Measurements from ENCODE around the gene ALAS2.
"Not testable (repeated sequence)": the region's sequence is repeated elsewhere in the genome, so short reads cannot be mapped to it uniquely, and the experiment has no call there.

The ALAS2 gene, protein sequence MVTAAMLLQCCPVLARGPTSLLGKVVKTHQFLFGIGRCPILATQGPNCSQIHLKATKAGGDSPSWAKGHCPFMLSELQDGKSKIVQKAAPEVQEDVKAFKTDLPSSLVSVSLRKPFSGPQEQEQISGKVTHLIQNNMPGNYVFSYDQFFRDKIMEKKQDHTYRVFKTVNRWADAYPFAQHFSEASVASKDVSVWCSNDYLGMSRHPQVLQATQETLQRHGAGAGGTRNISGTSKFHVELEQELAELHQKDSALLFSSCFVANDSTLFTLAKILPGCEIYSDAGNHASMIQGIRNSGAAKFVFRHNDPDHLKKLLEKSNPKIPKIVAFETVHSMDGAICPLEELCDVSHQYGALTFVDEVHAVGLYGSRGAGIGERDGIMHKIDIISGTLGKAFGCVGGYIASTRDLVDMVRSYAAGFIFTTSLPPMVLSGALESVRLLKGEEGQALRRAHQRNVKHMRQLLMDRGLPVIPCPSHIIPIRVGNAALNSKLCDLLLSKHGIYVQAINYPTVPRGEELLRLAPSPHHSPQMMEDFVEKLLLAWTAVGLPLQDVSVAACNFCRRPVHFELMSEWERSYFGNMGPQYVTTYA

DNA sequence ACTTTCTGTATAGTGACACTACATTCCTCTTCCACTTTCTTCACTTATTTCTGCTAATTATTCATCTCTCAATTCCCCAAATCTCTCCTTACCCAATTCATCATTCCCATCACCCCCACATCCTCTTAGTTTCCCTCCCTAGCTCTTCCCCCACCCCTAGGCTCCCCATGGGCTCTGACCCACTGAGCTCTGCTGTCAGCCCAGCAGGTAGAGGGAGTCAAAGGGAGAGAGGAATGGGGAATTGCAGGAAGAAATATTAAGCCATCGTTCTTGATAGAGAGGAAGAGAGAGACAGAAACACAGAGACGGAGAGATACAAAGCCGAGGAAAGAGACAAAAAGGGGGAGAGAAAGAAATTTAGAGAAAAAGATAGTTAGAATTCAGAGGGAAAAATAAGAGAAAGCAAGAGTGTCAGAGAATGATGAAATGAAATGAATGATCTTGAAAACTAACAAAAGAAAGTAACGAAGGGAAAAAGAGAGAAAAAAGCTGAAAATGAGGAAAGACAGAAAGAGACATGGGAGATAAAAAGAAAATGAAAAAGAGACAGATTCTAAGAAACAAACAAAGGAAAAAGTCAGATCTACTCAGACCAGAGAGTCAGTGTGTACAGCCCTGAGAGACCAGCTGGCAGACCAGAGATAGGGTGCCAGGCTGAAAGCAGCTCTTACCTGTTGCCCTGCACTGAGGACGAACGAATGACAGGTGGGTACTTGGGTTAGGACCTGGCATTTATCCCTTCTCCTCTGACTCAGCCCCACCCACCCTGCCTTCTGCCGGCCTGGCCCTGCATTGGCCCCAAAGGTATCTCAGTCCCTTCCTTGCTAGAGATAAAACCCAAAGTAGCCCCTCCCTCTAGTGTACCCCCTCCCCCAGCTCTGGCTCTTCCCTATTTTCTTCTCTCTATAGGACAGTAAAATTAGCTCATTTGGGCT lies at the start of gene ALAS2:
Gene ALAS2, minus strand, starts transcription at position 707 of the 935 bp plus-strand sequence. CDS start 4,977 bp downstream, outside the sequence.
- H3K36me3 Mint-ChIP-seq (ENCODE audit: low read depth), result no peaks in the 10 kb centered on the region
- H3K27ac Mint-ChIP-seq, result peak within 1 kb of the TSS; percentile 43
- TF ChIP-seq, protein P1, sequence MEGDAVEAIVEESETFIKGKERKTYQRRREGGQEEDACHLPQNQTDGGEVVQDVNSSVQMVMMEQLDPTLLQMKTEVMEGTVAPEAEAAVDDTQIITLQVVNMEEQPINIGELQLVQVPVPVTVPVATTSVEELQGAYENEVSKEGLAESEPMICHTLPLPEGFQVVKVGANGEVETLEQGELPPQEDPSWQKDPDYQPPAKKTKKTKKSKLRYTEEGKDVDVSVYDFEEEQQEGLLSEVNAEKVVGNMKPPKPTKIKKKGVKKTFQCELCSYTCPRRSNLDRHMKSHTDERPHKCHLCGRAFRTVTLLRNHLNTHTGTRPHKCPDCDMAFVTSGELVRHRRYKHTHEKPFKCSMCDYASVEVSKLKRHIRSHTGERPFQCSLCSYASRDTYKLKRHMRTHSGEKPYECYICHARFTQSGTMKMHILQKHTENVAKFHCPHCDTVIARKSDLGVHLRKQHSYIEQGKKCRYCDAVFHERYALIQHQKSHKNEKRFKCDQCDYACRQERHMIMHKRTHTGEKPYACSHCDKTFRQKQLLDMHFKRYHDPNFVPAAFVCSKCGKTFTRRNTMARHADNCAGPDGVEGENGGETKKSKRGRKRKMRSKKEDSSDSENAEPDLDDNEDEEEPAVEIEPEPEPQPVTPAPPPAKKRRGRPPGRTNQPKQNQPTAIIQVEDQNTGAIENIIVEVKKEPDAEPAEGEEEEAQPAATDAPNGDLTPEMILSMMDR (IDR thresholded peaks at IDR 0.05), result no peak
- DNase-seq, result no peak
- peaks cover 5% of the 10 kb centered on the region for H3K27me3 Mint-ChIP-seq (ENCODE audit: low read depth, poor library complexity)
- H3K9me3 Mint-ChIP-seq, result peaks cover 41% of the 10 kb centered on the region
- no peak within 1 kb of the TSS for H3K4me3 Mint-ChIP-seq
- H3K4me1 Mint-ChIP-seq, result peaks cover 26% of the 10 kb centered on the region

DNA sequence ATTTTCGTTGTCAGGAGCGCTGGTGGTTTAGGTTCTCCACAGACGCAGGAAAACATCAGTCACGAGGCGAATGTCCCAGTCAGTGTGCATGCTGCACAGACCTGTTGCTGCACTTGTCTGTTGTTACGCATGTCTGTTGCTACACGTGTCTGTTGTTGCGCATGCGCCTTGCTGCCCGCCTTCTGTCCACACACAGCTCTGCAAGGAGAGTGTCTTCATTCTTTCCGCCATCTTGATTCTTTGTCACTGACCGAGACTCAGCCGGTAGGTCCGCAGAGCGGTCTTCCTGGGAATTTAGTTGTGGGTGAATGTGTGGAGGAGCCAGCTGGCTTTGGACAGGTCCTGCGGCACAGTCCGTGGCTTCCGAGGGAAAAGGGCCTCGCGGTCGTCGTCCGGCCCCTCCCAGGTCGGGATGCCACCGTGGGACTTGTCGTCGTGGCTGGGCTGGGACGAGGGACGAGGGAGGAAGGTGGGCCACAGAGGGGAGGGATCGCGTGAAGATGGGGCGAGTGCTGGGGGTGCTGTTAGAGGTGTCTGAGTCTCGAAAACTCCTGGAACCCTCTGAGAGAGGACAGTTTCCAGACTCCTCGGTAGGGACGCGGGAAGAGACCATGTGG lies 44.2 kb upstream of the ALAS2 start, which contains the start of gene PAGE2B:
Gene PAGE2B, plus strand, starts transcription at position 180 of the 617 bp plus-strand sequence. CDS start 1,012 bp downstream, outside the sequence.
- no peaks in the 10 kb centered on the region for H3K4me1 Mint-ChIP-seq
- DNase-seq, result no peak
- H3K27me3 Mint-ChIP-seq (ENCODE audit: low read depth, poor library complexity), result peaks cover 4% of the 10 kb centered on the region
- TF ChIP-seq, protein P1 (IDR thresholded peaks at IDR 0.05), result no peak
- peaks cover 53% of the 10 kb centered on the region for H3K9me3 Mint-ChIP-seq
- H3K27ac Mint-ChIP-seq, result no peak within 1 kb of the TSS
- H3K36me3 Mint-ChIP-seq (ENCODE audit: low read depth), result no peaks in the 10 kb centered on the region
- no peak within 1 kb of the TSS for H3K4me3 Mint-ChIP-seq

DNA sequence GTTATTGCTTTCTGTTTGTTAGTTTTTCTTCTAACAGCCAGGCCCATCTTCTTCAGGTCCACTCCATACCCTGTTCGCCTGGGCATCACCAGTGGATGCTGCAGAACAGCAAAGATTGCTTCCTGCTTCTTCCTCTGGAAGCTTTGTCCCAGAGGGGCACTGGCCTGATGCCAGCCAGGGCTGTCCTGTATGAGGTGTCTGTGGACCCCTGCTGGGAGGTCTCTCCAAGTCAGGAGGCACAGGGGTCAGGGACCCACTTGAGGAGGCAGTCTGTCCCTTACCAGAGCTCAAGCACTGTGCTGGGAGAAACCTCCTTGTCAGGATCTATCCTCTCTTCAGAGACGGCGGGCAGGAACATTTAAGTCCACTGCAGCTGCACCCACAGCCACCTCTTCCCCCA lies 41.5 kb upstream of the ALAS2 start:
- TF ChIP-seq, protein P1 (IDR thresholded peaks at IDR 0.05), result no peak
- Mint-ChIP-seq H3K27ac (no peak overlapping the region), H3K27me3 (ENCODE audit: low read depth, poor library complexity) (peaks cover 4% of the 10 kb centered on the region), H3K4me3 (no peak overlapping the region), H3K9me3 (peaks cover 75% of the 10 kb centered on the region), H3K36me3 (ENCODE audit: low read depth) (no peaks in the 10 kb centered on the region), H3K4me1 (no peaks in the 10 kb centered on the region)
- no peak for DNase-seq

DNA sequence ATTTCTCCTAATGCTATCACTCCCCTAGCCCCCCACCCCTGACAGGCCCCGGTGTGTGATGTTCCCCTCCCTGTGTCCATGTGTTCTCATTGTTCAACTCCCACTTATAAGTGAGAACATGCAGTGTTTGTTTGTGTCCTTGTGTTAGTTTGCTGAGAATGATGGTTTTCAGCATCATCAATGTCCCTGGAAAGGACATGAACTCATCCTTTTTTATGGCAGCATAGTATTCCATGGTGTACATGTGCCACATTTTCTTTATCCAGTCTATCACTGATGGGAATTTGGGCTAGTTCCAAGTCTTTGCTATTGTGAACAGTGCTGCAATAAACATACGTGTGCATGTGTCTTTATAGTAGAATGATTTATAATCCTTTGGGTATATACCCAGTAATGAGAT lies 36.4 kb upstream of the ALAS2 start:
- not testable (repeated sequence) for DNase-seq; H3K4me3 Mint-ChIP-seq; H3K4me1 Mint-ChIP-seq; H3K36me3 Mint-ChIP-seq (ENCODE audit: low read depth); H3K27me3 Mint-ChIP-seq (ENCODE audit: low read depth, poor library complexity); H3K27ac Mint-ChIP-seq
- H3K9me3 Mint-ChIP-seq, result peaks cover 88% of the 10 kb centered on the region

DNA sequence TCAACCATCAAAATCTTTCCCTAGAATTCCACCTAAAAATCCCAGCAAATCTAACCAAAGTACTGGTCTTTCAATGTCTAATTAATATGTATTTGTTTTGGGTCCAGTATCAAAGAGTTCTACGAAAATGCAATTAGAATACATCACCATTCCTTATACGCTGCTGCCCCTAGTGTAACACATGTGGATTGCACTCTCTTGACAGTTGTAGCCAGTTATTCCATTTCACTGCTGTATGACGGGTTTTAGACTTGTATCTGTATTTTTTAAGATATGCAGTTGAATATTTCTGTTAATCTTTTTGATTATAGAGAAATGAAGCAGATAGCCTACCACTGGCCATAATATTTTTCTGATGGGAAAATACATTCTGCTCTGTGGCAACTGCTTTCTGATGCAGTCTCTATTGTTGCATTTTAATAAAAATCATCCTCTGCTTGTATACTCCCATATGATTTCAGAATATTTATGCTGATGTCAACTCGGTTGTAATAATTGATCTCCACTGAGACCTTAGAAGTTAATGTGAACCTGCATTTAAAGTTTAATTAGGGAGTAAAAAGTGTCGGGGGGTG lies 27.0 kb upstream of the ALAS2 start:
- no peaks in the 10 kb centered on the region for H3K36me3 Mint-ChIP-seq (ENCODE audit: low read depth)
- peaks cover 11% of the 10 kb centered on the region for H3K4me1 Mint-ChIP-seq
- peak; percentile 22 for DNase-seq
- peaks cover 36% of the 10 kb centered on the region for H3K9me3 Mint-ChIP-seq
- peaks cover 7% of the 10 kb centered on the region for H3K27me3 Mint-ChIP-seq (ENCODE audit: low read depth, poor library complexity)
- H3K27ac Mint-ChIP-seq, result no peak overlapping the region
- peak overlapping the region; percentile 27 for H3K4me3 Mint-ChIP-seq
- TF ChIP-seq, protein P1 (IDR thresholded peaks at IDR 0.05), result peak; percentile 70
